HEK293 (cell line): ENCODE data around the gene FOXP4.

ENCODE experiments used
- HOXA7 ChIP-seq: sonication (generic); formaldehyde crosslinking; IDR thresholded peaks from 2 replicates; pipeline ENCODE4 v1.8.1; 2022; ENCODE audit warnings: missing genetic modification reagents, borderline replicate concordance
- HOXC10 ChIP-seq: sonication (generic); formaldehyde crosslinking; IDR thresholded peaks from 2 replicates; pipeline ENCODE4 v1.8.1; 2023; ENCODE audit warnings: mild to moderate bottlenecking, missing genetic modification reagents
- KLF1 ChIP-seq: fragments of 450-650 bp; formaldehyde crosslinking; IDR thresholded peaks from 2 replicates; pipeline ENCODE4 v1.5.1; 2016; ENCODE audit warnings: missing biosample characterization, missing genetic modification characterization
- KLF9 ChIP-seq: fragments of 450-650 bp; formaldehyde crosslinking; IDR thresholded peaks from 2 replicates; pipeline ENCODE4 v1.5.1; 2016; ENCODE audit warnings: missing biosample characterization, missing genetic modification characterization, low read depth
- MEIS1 ChIP-seq: sonication (generic); formaldehyde crosslinking; IDR thresholded peaks from 2 replicates; pipeline ENCODE4 v1.8.1; 2022; ENCODE audit warnings: missing genetic modification reagents, mild to moderate bottlenecking, borderline replicate concordance
- SCRT1 ChIP-seq: fragments of 450-650 bp; formaldehyde crosslinking; IDR thresholded peaks from 2 replicates; pipeline ENCODE4 v1.5.1; 2016; ENCODE audit warnings: missing biosample characterization, missing genetic modification characterization, borderline replicate concordance
- SP7 ChIP-seq: fragments of 450-650 bp; formaldehyde crosslinking; IDR thresholded peaks from 2 replicates; pipeline ENCODE4 v1.5.1; 2016; ENCODE audit warnings: missing biosample characterization, missing genetic modification characterization
- YY2 ChIP-seq: fragments of 450-650 bp; formaldehyde crosslinking; IDR thresholded peaks from 2 replicates; pipeline ENCODE4 v1.5.1; 2016; ENCODE audit warnings: missing biosample characterization, missing genetic modification characterization
- ZBTB17 ChIP-seq: fragments of 450-650 bp; formaldehyde crosslinking; IDR thresholded peaks from 2 replicates; pipeline ENCODE4 v1.5.1; 2016; ENCODE audit warnings: missing biosample characterization, missing genetic modification characterization
- ZNF132 ChIP-seq: fragments of 450-650 bp; formaldehyde crosslinking; IDR thresholded peaks from 2 replicates; pipeline ENCODE4 v1.5.1; 2017; ENCODE audit warnings: missing biosample characterization, missing genetic modification characterization, borderline replicate concordance
- ZNF155 ChIP-seq: fragments of 450-650 bp; formaldehyde crosslinking; IDR thresholded peaks from 2 replicates; pipeline ENCODE4 v1.5.1; 2016; ENCODE audit warnings: missing biosample characterization, missing genetic modification characterization
- ZNF184 ChIP-seq: fragments of 450-650 bp; IDR thresholded peaks from 2 replicates; pipeline ENCODE4 v1.5.1; 2018; ENCODE audit warnings: missing biosample characterization, mild to moderate bottlenecking, missing genetic modification characterization
- ZNF202 ChIP-seq: fragments of 450-650 bp; formaldehyde crosslinking; IDR thresholded peaks from 2 replicates; pipeline ENCODE4 v1.5.1; 2016; ENCODE audit warnings: missing biosample characterization, missing genetic modification characterization, borderline replicate concordance
- ZNF211 ChIP-seq: fragments of 450-650 bp; formaldehyde crosslinking; IDR thresholded peaks from 2 replicates; pipeline ENCODE4 v1.5.1; 2016; ENCODE audit warnings: low read depth, missing biosample characterization, missing genetic modification characterization
- ZNF23 ChIP-seq: fragments of 450-650 bp; formaldehyde crosslinking; IDR thresholded peaks from 2 replicates; pipeline ENCODE4 v1.5.1; 2016; ENCODE audit warnings: missing biosample characterization, missing genetic modification characterization, borderline replicate concordance
- ZNF239 ChIP-seq: fragments of 450-650 bp; formaldehyde crosslinking; IDR thresholded peaks from 2 replicates; pipeline ENCODE4 v1.5.1; 2016; ENCODE audit warnings: missing biosample characterization, missing genetic modification characterization
- ZNF366 ChIP-seq: fragments of 450-650 bp; formaldehyde crosslinking; conservative IDR thresholded peaks from 2 replicates; pipeline ENCODE4 v1.5.1; 2016; ENCODE audit warnings: missing biosample characterization, missing genetic modification characterization
- ZNF37A ChIP-seq: fragments of 450-650 bp; IDR thresholded peaks from 2 replicates; pipeline ENCODE4 v1.5.1; 2018; ENCODE audit warnings: missing biosample characterization, missing genetic modification characterization
- ZNF391 ChIP-seq: fragments of 450-650 bp; formaldehyde crosslinking; IDR thresholded peaks from 2 replicates; pipeline ENCODE4 v1.5.1; 2016; ENCODE audit warnings: low read depth, missing biosample characterization, missing genetic modification characterization, borderline replicate concordance
- ZNF433 ChIP-seq: fragments of 450-650 bp; formaldehyde crosslinking; IDR thresholded peaks from 2 replicates; pipeline ENCODE4 v1.5.1; 2016; ENCODE audit warnings: missing biosample characterization, missing genetic modification characterization, low read depth
- ZNF514 ChIP-seq: fragments of 450-650 bp; formaldehyde crosslinking; IDR thresholded peaks from 2 replicates; pipeline ENCODE4 v1.5.1; 2016; ENCODE audit warnings: missing biosample characterization, missing genetic modification characterization
- ZNF544 ChIP-seq: fragments of 450-650 bp; formaldehyde crosslinking; IDR thresholded peaks from 2 replicates; pipeline ENCODE4 v1.5.0; 2017; ENCODE audit warnings: missing biosample characterization, missing genetic modification characterization
- ZNF555 ChIP-seq: fragments of 450-650 bp; formaldehyde crosslinking; conservative IDR thresholded peaks from 2 replicates; pipeline ENCODE4 v1.5.1; 2017; ENCODE audit warnings: missing biosample characterization, mild to moderate bottlenecking, missing genetic modification characterization, inconsistent platforms
- ZNF621 ChIP-seq: fragments of 450-650 bp; formaldehyde crosslinking; IDR thresholded peaks from 2 replicates; pipeline ENCODE4 v1.5.1; 2017; ENCODE audit warnings: missing biosample characterization, missing genetic modification characterization
- ZNF701 ChIP-seq: fragments of 450-650 bp; formaldehyde crosslinking; IDR thresholded peaks from 2 replicates; pipeline ENCODE4 v1.5.1; 2016; ENCODE audit warnings: missing biosample characterization, missing genetic modification characterization
- ZNF707 ChIP-seq: fragments of 450-650 bp; formaldehyde crosslinking; IDR thresholded peaks from 2 replicates; pipeline ENCODE4 v1.5.1; 2016; ENCODE audit warnings: missing biosample characterization, missing genetic modification characterization
- ZSCAN30 ChIP-seq: fragments of 450-650 bp; IDR thresholded peaks from 2 replicates; pipeline ENCODE4 v1.5.1; 2018; ENCODE audit warnings: missing biosample characterization, mild to moderate bottlenecking, missing genetic modification characterization, moderate library complexity
- TF ChIP-seq, protein P1 (sequence below): fragments of 450-650 bp; formaldehyde crosslinking; IDR thresholded peaks from 2 replicates; pipeline ENCODE4 v1.5.1; 2016; ENCODE audit warnings: missing biosample characterization, missing genetic modification characterization
- TF ChIP-seq, protein P2 (sequence below): fragments of 450-650 bp; formaldehyde crosslinking; IDR thresholded peaks from 2 replicates; pipeline ENCODE4 v1.5.1; 2016; ENCODE audit warnings: missing biosample characterization, missing genetic modification characterization
- TF ChIP-seq, protein P3 (sequence below): fragments of 450-650 bp; formaldehyde crosslinking; IDR thresholded peaks from 2 replicates; pipeline ENCODE4 v1.5.1; 2017; ENCODE audit warnings: missing biosample characterization, missing genetic modification characterization
- TF ChIP-seq, protein P4 (sequence below): fragments of 450-650 bp; formaldehyde crosslinking; IDR thresholded peaks from 2 replicates; pipeline ENCODE4 v1.5.1; 2016; ENCODE audit warnings: missing biosample characterization, missing genetic modification characterization

Gene FOXP4

DNA sequence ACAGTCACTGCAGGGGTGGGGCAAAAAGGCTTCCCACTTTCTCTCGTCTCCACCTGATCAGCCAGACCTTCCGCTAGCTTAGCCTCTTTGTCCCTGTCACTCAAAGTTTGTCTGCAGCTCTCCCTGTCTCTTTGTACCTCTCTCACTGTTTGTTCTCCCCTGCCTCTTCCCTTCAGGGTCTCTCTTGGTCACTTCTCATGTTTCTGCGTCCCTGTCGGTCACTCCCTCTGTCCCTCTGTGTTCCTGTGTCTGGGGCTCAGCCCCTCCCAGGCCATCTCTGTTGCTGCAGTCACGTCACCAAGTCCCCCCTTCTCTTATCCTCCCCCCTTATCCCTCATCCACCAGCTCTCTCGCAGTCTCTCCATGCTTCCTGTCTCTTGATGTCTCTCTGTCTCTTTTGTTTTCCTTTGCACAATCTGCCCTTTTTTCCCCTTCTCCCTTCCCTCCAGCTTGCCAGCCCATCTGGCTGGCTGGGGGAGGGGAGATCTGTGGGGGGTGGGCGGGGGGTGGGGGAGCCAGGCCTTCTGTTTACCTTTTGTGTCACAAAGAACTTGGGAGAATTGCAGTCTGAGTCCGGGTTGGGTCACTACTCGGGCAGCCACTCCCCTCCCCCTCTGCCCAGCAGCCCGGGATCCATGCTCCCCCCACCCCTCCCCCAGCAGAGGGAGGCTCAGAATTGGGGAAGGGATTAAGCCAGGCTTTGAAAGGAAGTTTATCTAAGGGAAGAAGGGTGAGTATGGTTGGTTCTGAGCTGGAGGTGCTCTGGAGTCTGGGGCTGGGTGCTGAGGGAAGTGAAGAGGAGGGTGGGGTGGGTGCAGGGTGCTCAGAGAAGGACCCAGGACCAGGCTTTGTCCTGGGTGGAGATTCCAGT is 32.3 kb downstream of the FOXP4 start (continued):
- TF ChIP-seq, protein P1, sequence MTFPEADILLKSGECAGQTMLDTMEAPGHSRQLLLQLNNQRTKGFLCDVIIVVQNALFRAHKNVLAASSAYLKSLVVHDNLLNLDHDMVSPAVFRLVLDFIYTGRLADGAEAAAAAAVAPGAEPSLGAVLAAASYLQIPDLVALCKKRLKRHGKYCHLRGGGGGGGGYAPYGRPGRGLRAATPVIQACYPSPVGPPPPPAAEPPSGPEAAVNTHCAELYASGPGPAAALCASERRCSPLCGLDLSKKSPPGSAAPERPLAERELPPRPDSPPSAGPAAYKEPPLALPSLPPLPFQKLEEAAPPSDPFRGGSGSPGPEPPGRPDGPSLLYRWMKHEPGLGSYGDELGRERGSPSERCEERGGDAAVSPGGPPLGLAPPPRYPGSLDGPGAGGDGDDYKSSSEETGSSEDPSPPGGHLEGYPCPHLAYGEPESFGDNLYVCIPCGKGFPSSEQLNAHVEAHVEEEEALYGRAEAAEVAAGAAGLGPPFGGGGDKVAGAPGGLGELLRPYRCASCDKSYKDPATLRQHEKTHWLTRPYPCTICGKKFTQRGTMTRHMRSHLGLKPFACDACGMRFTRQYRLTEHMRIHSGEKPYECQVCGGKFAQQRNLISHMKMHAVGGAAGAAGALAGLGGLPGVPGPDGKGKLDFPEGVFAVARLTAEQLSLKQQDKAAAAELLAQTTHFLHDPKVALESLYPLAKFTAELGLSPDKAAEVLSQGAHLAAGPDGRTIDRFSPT, result no peak; the same call in 1 of the 2 replicates
- TF ChIP-seq ZNF37A (no peak), SP7 (tag by site-specific recombination) (peak; percentile 50; the same call in 1 of the 2 replicates), ZSCAN30 (no peak), ZNF211 (tag by site-specific recombination) (no peak), MEIS1 (CRISPR knock-in tag) (peak; percentile 76; the same call in 1 of the 2 replicates), SCRT1 (tag by site-specific recombination) (no peak), ZNF239 (tag by site-specific recombination) (no peak), YY2 (tag by site-specific recombination) (no peak), ZNF544 (no peak), ZNF701 (no peak), ZNF433 (tag by site-specific recombination) (no peak), ZNF514 (tag by site-specific recombination) (no peak), ZNF366 (tag by site-specific recombination) (peak; percentile 64; the same call in 1 of the 2 replicates), ZNF621 (tag by site-specific recombination) (no peak), HOXC10 (CRISPR knock-in tag) (no peak), HOXA7 (CRISPR knock-in tag) (no peak), ZBTB17 (tag by site-specific recombination) (peak; percentile 70), ZNF23 (tag by site-specific recombination) (no peak), KLF9 (no peak), ZNF132 (tag by site-specific recombination) (no peak), ZNF707 (tag by site-specific recombination) (no peak), ZNF184 (tag by site-specific recombination) (no peak), ZNF202 (no peak), ZNF155 (no peak), KLF1 (tag by site-specific recombination) (no peak; the same call in 1 of the 2 replicates), ZNF555 (tag by site-specific recombination) (no peak), ZNF391 (tag by site-specific recombination) (no peak)
- TF ChIP-seq, protein P2, sequence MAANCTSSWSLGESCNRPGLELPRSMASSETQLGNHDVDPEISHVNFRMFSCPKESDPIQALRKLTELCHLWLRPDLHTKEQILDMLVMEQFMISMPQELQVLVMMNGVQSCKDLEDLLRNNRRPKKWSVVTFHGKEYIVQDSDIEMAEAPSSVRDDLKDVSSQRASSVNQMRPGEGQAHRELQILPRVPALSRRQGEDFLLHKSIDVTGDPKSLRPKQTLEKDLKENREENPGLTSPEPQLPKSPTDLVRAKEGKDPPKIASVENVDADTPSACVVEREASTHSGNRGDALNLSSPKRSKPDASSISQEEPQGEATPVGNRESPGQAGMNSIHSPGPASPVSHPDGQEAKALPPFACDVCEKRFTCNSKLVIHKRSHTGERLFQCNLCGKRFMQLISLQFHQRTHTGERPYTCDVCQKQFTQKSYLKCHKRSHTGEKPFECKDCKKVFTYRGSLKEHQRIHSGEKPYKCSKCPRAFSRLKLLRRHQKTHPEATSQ, result no peak; the same call in 1 of the 2 replicates
- TF ChIP-seq, protein P3, sequence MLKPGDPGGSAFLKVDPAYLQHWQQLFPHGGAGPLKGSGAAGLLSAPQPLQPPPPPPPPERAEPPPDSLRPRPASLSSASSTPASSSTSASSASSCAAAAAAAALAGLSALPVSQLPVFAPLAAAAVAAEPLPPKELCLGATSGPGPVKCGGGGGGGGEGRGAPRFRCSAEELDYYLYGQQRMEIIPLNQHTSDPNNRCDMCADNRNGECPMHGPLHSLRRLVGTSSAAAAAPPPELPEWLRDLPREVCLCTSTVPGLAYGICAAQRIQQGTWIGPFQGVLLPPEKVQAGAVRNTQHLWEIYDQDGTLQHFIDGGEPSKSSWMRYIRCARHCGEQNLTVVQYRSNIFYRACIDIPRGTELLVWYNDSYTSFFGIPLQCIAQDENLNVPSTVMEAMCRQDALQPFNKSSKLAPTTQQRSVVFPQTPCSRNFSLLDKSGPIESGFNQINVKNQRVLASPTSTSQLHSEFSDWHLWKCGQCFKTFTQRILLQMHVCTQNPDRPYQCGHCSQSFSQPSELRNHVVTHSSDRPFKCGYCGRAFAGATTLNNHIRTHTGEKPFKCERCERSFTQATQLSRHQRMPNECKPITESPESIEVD (tag by site-specific recombination), result no peak
- TF ChIP-seq, protein P4, sequence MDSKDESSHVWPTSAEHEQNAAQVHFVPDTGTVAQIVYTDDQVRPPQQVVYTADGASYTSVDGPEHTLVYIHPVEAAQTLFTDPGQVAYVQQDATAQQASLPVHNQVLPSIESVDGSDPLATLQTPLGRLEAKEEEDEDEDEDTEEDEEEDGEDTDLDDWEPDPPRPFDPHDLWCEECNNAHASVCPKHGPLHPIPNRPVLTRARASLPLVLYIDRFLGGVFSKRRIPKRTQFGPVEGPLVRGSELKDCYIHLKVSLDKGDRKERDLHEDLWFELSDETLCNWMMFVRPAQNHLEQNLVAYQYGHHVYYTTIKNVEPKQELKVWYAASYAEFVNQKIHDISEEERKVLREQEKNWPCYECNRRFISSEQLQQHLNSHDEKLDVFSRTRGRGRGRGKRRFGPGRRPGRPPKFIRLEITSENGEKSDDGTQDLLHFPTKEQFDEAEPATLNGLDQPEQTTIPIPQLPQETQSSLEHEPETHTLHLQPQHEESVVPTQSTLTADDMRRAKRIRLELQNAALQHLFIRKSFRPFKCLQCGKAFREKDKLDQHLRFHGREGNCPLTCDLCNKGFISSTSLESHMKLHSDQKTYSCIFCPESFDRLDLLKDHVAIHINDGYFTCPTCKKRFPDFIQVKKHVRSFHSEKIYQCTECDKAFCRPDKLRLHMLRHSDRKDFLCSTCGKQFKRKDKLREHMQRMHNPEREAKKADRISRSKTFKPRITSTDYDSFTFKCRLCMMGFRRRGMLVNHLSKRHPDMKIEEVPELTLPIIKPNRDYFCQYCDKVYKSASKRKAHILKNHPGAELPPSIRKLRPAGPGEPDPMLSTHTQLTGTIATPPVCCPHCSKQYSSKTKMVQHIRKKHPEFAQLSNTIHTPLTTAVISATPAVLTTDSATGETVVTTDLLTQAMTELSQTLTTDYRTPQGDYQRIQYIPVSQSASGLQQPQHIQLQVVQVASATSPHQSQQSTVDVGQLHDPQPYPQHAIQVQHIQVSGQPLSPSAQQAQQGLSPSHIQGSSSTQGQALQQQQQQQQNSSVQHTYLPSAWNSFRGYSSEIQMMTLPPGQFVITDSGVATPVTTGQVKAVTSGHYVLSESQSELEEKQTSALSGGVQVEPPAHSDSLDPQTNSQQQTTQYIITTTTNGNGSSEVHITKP (tag by site-specific recombination), result peak; percentile 59; the same call in 1 of the 2 replicates
